Measurements from ENCODE around the gene TTC22. TPM values are rescaled to one million over a fixed set of nuclear protein-coding genes. Genes with fewer than 3 reads are reported as not detected.

TTC22 gene
- total RNA-seq, 1 experiment from 2014 or later = 17.2 TPM

- no peaks in the 10 kb centered on the region for H3K4me1 Mint-ChIP-seq (ENCODE audit: low read depth, unreplicated experiment)
- DNase-seq = no peak
- no TSS peak for BruUV-seq (replicated peaks)
- no peaks in the 10 kb centered on the region for H3K9me3 Mint-ChIP-seq (ENCODE audit: low read depth, unreplicated experiment)
- TF ChIP-seq CTCF (IDR thresholded peaks at IDR 0.05; ENCODE audit: unreplicated experiment) = no peak
- peaks cover 18% of the 10 kb centered on the region for H3K27me3 Mint-ChIP-seq (ENCODE audit: unreplicated experiment)
- H3K36me3 Mint-ChIP-seq (ENCODE audit: insufficient read depth, unreplicated experiment) = peaks cover 12% of the 10 kb centered on the region
- intact Hi-C loops (cut with micrococcal nuclease; ENCODE audit: unreplicated experiment) = no loop called here
- CTCF ChIA-PET = interaction anchor here (0.5 kb wide), 1 partner anchor 22 kb away, joined by 4 read pairs; no protein-coding TSS in a partner anchor
- no peak overlapping the region for H3K4me3 Mint-ChIP-seq (ENCODE audit: low read depth, unreplicated experiment)
- no peak overlapping the region for H3K27ac Mint-ChIP-seq (ENCODE audit: unreplicated experiment)
Measured at GRCh38 chr1:54745274-54745673, 55.8 kb downstream of the TTC22 start.

GRCh38 chr1:54744696-54745095, 56.4 kb downstream of the TTC22 start:
- Mint-ChIP-seq H3K9me3 (ENCODE audit: low read depth, unreplicated experiment) (no peaks in the 10 kb centered on the region), H3K27me3 (ENCODE audit: unreplicated experiment) (peaks cover 18% of the 10 kb centered on the region), H3K27ac (ENCODE audit: unreplicated experiment) (no peak overlapping the region), H3K4me3 (ENCODE audit: low read depth, unreplicated experiment) (no peak overlapping the region), H3K36me3 (ENCODE audit: insufficient read depth, unreplicated experiment) (peaks cover 18% of the 10 kb centered on the region), H3K4me1 (ENCODE audit: low read depth, unreplicated experiment) (no peaks in the 10 kb centered on the region)
- no peak for TF ChIP-seq CTCF (IDR thresholded peaks at IDR 0.05; ENCODE audit: unreplicated experiment)
- no peak for DNase-seq
- CTCF ChIA-PET = interaction anchor here (0.5 kb wide), 1 partner anchor 23 kb away, joined by 4 read pairs; no protein-coding TSS in a partner anchor
- intact Hi-C loops (cut with micrococcal nuclease; ENCODE audit: unreplicated experiment) = no loop called here
- BruUV-seq (replicated peaks) = no TSS peak

- no TSS peak for BruUV-seq (replicated peaks)
Measured at GRCh38 chr1:54743416-54744226, 57.5 kb downstream of the TTC22 start.

GRCh38 chr1:54742282-54742681, 58.8 kb downstream of the TTC22 start:
- H3K27me3 Mint-ChIP-seq (ENCODE audit: unreplicated experiment) = peaks cover 6% of the 10 kb centered on the region
- H3K4me1 Mint-ChIP-seq (ENCODE audit: low read depth, unreplicated experiment) = no peaks in the 10 kb centered on the region
- intact Hi-C loops (cut with micrococcal nuclease; ENCODE audit: unreplicated experiment) = no loop called here
- H3K36me3 Mint-ChIP-seq (ENCODE audit: insufficient read depth, unreplicated experiment) = peaks cover 26% of the 10 kb centered on the region
- TF ChIP-seq CTCF (IDR thresholded peaks at IDR 0.05; ENCODE audit: unreplicated experiment) = no peak
- no TSS peak for BruUV-seq (replicated peaks)
- no peaks in the 10 kb centered on the region for H3K9me3 Mint-ChIP-seq (ENCODE audit: low read depth, unreplicated experiment)
- no peak overlapping the region for H3K27ac Mint-ChIP-seq (ENCODE audit: unreplicated experiment)
- CTCF ChIA-PET = no interaction called here
- H3K4me3 Mint-ChIP-seq (ENCODE audit: low read depth, unreplicated experiment) = no peak overlapping the region
- no peak for DNase-seq

More at GRCh38 chr1:54743416-54744226, 57.5 kb downstream of the TTC22 start:
- Mint-ChIP-seq H3K36me3 (ENCODE audit: insufficient read depth, unreplicated experiment) (peaks cover 18% of the 10 kb centered on the region), H3K27ac (ENCODE audit: unreplicated experiment) (peak overlapping the region; percentile 49), H3K4me1 (ENCODE audit: low read depth, unreplicated experiment) (no peaks in the 10 kb centered on the region), H3K4me3 (ENCODE audit: low read depth, unreplicated experiment) (no peak overlapping the region), H3K9me3 (ENCODE audit: low read depth, unreplicated experiment) (no peaks in the 10 kb centered on the region), H3K27me3 (ENCODE audit: unreplicated experiment) (peaks cover 18% of the 10 kb centered on the region)
- intact Hi-C loops (cut with micrococcal nuclease; ENCODE audit: unreplicated experiment) = no loop called here
- no peak for TF ChIP-seq CTCF (IDR thresholded peaks at IDR 0.05; ENCODE audit: unreplicated experiment)
- no peak for DNase-seq
- CTCF ChIA-PET = no interaction called here

Data from Calu3 (cell line).